Left lobe of liver (tissue), 2 donors: Measurements from ENCODE around the gene PPP1R2B. TPM values are rescaled to one million over a fixed set of nuclear protein-coding genes. Genes with fewer than 3 reads are reported as not detected.

Experiments
- ATAC-seq: fragments of 200-7000 bp; cut with Tn5 transposase; one replicate; pipeline ENCODE4 v1.9.1; 2020; ENCODE audit warnings: mild to moderate bottlenecking, moderate library complexity
- DNase-seq: peaks from one replicate; pipeline ENCODE4 v3.0.0-alpha.2; 2020; ENCODE audit warnings: low spot score
- total RNA-seq: library from RNA; stranded (reverse); gene quantifications from one replicate; pipeline ENCODE4 v1.2.1, GENCODE V29; 2021
- donor health status: DM: no; HTN: no; CAD: no; lungs with moderate emphysema.
- donor health status: DM: no; HTN: yes; CAD: no.

PPP1R2B gene
- total RNA-seq, 1 donor from 2014 or later, result not detected

DNA sequence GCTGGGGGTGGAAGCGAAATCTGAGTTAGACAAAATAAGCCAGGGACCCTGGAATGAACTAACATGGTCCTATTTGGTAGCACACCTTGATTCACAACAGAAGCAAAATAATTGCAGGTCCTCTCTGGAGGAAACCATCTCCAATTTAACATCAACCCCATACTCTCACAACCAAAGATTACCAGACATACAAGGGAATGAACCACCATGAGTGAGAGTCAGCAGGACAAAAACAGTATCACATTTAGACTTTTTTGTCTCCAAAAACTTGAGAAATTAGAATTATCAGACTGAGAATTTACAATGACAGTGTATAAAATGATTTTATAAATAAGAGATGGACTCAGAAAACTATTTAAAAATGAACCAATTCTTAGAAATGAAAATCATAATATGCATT is 21.1 kb downstream of the PPP1R2B start:
- DNase-seq, result no peak
- no peak for ATAC-seq

DNA sequence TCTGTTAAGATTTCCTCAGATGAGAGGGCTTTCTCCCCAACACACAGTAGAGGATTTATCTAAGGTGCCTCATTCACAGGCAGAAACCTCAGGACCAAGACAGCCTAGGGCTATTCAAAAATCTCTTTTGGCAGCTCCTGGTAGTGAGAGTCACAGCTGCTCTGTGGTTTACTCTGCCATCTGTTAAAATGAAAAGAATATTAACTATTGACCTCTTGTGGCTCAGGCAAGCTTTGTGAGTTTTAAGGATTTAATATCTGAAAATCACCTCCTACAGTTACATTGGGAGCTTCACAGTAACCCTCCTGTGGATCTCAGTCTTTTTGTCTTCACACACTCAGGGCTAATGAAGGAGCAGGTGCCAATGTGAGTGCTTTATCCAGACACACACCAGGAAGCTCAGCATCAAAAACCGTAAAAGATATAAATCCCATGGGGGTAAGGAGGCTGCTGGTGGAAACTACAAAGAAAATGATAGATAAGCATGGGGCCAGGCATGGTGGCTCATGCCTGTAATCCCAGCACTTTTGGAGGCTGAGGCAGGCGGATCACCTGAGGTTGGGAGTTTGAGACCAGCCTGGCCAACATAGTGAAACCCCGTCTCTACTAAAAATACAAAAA is 29.7 kb downstream of the PPP1R2B start:
- DNase-seq (no peak), ATAC-seq (no peak)

DNA sequence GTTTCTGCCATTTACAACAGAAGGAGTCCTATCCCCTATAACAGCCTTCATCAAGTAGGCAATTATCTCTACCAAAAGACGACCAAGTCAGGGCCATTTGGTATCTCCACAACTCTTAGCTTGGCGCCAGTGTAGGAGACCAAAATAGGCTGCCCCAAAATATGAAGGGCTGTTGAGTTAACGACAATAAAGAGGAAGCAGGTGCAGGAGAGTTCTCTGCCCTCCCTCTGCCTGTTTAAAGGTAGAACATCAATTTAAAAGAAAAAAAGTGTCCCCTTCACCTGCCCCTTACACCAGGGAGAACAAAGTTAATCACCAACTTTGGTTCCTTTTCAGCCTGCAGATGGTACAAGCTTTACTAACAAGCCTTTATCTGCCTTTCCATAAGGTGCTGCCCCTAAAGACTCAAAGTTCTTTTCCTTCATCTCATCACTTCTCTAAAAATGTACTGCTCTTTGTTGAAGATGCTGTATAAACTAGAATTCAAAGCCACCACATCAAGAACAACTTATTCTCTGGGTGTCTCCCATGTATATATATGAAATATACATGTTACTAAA is 33.3 kb downstream of the PPP1R2B start:
- no peak for DNase-seq
- no peak for ATAC-seq

DNA sequence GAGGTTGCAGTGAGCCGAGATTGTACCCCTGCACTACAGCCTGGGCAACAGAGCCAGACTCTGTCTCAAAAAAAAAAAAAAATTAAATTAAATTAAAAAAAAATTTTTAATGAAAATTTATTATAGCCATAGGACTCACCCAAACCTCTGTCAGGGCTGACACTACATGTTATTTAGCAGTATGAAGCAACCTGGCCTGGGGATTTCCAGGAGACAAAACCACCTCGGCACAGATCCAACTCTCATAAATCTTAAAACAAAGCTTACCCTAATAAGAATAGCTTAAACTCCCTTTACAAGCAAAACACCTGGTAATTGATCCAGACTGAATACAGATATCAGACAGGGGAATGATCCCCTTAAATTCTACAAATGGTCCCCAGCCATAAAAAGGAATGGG is 38.4 kb downstream of the PPP1R2B start:
- ATAC-seq, result no peak
- no peak for DNase-seq

DNA sequence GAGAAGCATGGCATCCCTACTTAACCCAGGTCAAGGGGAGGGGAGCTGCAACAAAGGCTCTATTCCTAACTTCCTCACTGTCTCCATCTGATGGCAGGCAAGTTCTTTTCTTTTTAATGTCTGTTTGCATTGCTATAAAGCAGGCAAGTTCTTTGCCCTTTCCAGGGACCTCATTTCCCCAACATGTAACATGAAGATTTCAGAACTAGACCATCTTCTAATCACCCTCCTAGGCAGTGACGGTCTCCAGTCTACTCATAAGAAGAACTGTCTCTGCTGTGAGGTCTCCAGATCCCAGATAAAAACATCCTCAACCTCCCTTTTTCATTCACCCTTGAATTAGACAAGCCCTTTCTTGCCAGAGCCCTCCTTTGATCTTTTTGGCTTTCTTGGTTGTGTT is 42.1 kb downstream of the PPP1R2B start:
- ATAC-seq (no peak), DNase-seq (no peak)

DNA sequence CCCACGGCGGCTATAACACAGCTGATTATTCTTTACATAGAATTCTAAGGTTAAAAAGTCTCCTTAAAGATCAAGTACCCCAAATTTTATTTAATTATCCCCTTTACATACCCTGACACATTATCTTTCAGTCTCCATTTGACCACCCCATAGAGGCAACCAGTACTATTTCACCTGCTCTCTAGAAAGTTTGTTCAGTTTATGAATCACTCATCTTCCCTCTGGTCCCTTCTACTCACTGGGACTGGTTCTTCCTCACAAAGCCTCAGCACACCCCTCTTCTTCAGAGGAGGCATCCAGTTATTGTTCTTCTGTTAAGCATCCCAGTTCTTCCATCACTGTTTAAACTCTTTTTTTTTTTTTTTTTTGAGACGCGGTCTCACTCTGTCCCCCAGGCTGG is 42.8 kb downstream of the PPP1R2B start:
- DNase-seq, result no peak

DNA sequence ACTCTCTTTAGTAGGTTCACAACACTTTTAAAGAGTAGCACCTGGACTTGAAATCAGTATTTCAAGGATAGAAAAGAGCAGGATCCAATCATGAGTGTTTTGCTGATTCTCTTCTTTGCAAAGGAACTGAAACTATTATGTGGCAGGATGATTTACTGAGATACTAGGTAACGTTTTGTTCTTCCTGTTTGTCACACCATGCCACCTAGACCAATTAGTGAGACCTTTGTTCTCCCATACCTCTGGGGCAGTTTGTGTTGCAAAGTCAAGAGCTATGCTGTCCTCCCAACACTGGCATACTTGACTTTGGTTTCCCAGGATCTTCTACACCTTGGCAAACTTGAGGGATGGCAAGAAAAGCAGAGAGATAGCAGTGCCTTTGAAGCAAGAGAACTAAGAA is 43.4 kb downstream of the PPP1R2B start:
- no peak for ATAC-seq

More for the DNA sequence above, 42.8 kb downstream of the PPP1R2B start:
- ATAC-seq, result no peak

DNA sequence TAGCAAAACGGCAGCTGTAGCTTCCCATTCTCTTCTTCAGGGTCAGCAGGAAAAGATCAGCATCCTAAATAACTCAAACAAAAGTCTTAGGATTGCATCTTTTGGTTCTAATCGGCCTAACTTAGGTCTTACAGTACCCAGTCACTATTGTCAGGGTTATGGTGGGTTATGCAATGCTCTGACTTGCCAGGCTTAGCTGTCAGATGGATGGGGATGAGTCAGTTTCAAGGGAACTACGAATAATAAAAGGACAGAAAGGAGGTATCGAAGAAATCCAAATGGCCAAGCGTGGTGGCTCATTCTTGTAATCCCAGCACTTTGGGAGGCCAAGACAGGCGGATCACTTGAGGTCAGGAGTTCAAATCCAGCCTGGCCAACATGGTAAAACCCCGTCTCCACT is 46.5 kb downstream of the PPP1R2B start:
- DNase-seq, result no peak
- ATAC-seq, result no peak

More for the DNA sequence above, 43.4 kb downstream of the PPP1R2B start:
- DNase-seq, result no peak

Other genes starting within 250 kb of the PPP1R2B start
- 5.8 TPM for gene TIMD4, start 112.9 kb downstream of the PPP1R2B start, total RNA-seq
- 0.23 TPM for gene HAVCR1, start 208.8 kb downstream of the PPP1R2B start, total RNA-seq